GM21717 (cell line): Measurements from ENCODE around the gene DLAT.
"Not testable (repeated sequence)": the region's sequence is repeated elsewhere in the genome, so short reads cannot be mapped to it uniquely, and the experiment has no call there.

Source experiments
- ATAC-seq: cut with Tn5 transposase; IDR thresholded peaks from one replicate; pipeline ENCODE4 v1.9.1; 2021; ENCODE audit warnings: mild to moderate bottlenecking, moderate library complexity; ENCODE audit not compliant: unreplicated experiment

The DLAT gene

DNA sequence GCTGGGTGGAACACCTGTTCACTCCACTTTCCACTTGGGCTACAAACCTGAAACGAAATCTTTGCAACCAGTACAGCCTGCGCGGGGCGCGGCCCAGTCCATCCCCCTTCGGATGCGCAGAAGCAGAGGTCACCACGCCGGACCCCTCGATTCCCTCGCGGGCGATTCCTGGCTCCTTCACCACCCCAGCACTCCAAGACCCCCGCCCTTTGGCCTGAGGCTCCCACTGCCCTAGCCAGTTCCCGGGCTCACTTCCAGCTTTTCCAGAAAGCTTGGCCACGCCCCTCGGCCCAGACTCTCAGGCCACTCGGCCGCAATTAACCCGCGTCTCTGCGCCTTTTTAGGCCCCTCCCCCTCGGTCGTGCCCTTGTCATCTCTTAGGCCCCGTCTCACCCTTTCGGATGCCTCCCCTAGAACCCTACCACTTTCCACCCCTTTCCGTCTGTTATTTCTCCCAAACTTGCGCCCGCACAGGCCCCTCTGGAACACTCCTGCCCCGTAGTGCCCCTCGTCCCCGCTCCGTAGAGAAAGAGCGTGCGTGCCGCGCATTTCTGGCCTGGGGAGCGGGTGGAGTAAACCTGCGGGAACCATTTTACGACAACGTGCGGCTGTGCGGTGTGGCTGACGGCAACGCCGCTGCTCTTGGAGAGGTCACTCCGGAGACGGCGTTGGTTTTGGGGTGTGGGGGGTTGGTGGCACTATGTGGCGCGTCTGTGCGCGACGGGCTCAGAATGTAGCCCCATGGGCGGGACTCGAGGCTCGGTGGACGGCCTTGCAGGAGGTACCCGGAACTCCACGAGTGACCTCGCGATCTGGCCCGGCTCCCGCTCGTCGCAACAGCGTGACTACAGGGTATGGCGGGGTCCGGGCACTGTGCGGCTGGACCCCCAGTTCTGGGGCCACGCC lies at the start of gene DLAT:
DLAT (plus strand) TSS at position 636 of the 906 bp plus-strand sequence; CDS start at position 701, 65 bp downstream.
- peak; percentile 78 for ATAC-seq

DNA sequence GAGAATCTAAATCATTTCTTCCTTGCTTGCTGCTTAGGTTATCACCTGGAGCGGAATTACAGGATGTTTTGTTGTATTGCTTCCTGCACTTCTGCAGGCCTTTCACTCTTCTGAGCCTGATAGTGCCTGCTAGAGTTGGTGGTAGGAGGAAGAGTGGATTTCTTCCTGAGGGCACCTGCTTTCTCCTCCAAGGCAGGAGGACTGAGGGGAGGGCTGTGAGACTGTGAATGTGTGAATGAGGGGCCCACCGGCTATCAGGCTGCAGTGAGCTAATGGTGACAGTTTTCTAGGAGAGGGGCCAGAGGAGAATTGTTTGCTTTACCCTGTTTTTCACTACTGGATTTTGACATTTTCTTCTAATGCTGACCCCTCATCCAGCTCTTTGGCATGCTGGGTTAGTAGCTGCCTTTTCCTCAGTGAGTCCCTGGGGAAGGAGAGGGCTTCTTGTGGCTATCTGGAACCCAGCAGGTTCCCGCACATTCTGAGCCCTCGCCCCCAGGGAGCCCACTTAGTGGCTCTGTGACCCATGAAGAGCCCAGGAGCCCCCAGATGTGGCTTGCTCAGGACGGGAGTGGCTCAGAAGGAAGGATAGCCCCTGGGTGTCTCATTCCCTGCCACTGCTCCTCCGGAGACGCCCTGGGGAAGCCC lies 49.0 kb upstream of the DLAT start:
- ATAC-seq, result no peak

DNA sequence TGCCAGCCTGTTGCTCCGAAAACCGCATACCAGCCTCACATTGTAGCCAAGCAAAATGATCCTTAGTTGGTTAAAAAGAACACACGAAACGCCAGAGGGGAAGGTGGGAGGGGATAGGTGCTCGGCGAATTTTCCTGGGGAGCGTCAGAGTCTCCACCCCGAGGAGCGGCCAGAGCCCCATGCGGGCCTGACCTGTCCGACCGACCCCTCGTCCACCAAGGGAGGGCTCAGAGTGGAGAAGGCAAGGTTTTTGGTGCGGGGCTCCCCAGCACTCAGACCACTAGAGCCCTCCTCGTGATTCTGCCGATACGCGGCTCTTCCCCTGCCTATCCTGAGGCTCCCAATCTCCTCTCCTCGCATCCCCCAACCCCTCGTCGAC lies 48.5 kb upstream of the DLAT start:
- no peak for ATAC-seq

DNA sequence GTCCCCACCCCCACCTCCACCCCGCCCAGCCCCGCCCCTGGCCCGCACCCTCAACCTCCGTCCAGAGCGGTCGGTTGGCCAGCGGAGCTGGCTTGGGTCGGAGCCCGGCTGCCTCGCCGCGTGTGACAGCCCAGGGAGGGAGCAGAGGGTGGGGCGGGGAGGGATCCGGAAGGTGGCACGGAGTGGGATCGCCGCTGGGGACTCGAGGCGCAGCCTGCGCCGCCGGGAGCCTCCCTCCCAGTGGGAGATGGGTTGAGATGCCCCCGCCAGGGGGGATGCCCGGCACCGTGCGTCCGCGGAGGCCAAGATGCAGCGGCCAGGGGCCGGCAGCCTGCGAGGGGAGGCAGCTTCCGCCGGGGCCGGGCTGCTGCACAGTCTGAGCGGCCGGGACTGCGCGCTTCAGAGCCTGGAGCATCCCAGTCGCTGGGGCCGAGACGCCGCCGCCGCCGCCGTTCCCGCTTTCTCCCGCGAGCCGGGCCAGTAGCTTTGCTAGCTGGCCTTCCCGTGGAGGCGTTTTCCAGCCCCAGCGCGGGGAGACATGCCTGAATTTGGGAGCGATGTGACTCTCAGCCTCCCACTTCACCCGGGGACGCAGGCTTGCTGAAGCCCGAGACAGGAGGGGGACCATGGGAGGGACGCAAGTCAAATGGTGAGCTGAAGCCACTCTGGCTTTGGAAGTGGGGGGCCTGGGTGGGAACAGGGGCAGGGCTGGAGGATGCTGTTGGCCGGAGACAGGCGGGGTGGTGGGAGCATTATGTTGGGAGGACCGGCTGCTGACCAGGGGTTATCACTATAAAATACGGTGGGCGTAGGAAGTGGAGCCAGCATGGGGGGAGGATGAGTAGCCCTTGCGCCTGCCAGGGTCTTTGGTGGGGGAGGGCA lies 47.8 kb upstream of the DLAT start:
- no peak for ATAC-seq

DNA sequence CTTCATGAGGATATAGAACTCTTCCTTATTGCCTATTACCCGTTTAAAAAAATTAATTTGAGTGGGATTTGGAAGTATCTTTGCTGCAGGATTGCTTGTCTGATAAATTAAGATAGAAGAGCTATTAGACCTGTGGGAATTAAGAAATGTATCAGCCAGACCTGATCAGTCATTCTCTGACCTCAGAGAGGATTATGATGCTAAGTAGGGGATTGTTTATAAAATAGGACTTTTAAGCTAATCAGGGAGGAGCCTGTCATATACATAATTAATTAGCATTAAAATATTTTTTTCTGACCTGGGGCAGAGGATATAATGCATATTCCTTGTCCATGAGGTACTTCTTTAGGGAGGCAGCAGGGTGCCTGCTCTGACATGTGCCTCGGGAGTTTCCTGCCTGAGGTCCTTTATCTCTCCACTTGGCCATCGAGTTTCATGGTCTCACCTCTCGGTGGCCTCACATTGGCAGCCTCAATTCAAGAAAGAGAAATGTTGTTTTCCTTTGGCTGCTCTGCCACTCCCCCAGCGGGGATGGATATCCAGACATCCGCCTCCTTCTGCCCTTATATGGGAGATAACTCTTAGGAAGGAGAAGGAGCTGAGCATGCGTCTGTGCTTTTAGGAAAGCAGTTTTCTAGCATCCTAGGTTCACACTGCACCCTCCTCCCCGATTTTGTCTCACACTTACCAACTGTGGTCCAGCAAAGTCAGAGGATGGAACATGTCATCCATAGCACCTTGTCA lies 47.0 kb upstream of the DLAT start:
- ATAC-seq, result no peak

DNA sequence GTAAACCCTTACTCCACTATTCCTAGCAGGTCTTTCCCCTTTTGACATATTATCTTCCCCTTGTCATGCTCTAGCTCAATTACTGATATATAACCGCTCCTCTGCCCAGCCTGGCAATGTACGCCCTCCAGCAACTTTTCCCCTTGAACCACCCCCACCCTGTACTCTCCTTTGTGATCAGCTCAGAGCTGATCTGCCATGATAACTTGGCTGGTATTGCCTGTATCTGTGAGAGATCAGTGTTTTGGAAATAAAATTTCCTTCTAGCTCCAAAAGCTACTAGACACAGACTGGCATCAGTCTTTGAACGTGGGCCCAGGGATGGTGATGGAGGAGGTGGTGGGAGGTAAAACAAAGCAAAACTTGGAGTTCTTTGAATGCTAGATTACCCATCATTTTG lies 45.1 kb upstream of the DLAT start:
- ATAC-seq, result no peak

DNA sequence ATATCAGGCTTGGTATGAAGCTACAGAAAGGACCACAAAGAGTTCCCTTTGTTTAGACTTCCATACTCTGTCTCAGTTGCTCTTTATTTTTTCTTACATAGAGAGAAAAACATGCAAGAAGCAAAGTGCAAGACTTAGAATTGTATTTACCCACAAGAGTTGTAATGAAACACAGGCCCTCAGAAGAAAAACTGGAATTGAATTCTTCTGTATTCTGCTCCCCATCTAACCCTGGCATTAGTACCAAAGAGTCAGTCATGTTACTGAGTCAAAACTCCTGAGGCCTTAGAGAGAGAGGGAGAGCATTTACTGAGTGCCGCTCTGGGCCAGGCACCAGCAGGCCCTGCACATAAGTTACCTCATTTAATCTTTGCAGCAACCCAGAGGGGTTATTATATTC lies 43.9 kb upstream of the DLAT start:
- ATAC-seq, result no peak

DNA sequence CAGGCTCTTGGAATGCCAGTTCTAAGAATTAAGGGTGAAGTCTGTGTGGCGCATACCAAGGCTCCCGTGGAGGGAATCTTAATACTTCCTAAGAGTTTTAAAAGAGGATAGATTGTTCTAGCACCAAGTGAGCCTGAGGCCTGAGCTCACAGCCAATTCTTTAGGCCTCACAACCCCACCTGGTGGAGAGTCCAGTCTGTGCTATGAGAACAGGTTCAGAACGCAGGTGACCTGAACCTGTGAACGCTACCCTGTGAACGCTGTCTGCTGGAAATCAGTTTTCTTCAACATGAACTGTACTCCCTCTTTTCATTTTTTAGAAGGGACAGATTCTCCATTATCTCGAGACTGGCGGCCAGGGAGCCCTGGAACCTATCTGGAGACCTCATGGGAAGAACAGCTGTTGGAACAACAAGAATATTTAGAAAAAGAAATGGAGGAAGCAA lies 43.2 kb upstream of the DLAT start:
- no peak for ATAC-seq

DNA sequence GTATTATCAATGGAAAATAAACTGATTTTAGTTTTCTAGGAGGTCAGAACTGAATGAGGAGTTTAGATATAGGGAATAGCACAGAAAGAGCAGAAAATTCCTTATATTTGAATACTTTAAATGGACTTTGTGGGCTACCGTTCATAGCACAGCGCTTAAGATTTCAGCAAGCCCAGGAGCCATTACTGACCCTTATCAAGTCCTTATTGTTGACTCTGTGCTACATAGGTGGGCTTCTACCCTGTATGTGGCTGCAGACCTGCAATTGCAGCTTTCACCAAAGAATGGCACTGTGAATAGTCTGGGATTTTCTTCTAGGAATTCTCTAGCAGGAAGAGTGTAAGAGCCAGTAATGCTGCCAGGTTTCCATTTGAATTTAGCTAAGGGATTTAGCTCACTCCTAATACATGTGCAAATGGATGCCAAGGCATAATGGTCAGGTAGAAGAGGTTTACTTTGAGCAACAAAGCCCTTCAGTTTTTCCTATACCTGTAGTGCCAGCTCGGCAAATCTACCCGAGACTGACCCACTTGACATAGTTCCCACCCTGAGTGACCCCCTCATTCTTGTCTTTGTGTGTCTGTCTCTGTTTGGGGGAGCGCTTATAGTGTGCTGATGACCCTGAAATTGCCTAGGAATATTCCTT lies 42.5 kb upstream of the DLAT start:
- no peak for ATAC-seq

DNA sequence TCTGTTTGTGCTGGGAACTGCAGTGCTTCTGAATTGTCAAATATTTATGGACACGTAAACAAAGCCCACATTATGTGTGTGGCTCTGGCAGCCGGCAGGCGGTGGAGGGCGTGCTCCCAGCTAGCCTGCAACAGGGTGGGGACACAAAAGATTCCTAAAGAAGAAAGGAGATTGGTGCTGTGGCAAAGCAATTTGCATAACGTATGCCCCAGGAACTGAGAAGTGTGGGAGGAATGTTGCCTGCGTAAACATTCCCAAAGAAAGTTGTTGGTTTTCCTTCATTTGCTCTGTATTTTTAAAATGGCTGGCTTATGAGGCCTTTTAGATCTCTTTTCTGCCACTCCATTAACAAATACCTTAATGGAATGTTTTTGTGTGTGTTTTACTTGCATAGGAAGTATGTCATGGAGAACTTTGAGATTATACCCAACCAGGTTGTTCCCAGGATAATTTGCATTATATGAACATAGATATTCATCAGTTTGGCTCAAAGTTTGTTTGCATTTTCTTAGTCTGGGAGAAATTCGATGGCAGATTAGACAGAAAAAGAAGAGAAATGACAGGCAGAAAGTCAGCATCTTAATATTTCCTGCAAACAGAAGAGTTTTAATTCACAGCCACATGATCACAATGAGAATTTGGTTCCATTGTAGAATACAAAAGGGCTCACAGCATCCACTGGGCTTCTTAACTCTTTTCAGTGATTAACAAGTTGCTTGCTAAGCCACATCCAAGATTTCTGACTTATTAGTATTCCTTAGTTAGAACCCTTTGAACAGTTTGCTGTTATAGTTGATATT lies 41.8 kb upstream of the DLAT start:
- no peak for ATAC-seq

DNA sequence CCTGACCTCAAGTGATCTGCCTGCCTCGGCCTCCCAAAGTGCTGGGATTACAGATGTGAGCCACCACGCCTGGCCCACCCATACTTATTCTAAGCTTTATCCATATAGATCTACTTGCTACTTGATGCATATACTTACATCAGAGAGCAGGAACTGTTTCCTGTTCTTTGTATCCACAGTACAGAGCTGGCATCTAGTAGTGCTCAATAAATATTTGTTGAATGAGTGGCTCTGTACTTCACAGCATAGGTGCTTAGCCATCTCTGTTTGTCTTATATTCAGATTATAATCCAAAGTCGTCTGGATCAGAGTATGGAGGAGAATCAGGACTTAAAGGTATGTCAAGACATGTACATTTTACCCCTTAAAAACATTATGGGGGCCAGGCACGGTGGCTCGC lies 38.6 kb upstream of the DLAT start:
- no peak for ATAC-seq

DNA sequence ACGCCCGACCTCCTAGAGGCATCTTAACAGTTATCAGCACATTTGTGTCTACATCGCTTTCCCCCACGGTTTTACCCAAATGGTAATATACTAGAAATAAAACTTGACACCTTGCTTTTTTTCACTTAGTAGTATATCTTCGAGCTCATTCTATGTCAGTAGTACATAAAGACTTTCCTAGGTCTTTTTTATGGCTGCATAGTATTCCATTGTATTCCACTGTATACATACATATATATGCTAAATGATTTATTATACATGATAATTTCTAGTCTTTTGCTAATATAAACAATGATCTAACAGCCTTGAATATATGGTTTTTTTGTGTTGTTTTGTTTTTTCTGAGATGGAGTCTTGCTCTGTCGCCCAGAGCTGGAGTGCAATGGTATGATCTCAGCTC lies 34.8 kb upstream of the DLAT start:
- no peak for ATAC-seq

DNA sequence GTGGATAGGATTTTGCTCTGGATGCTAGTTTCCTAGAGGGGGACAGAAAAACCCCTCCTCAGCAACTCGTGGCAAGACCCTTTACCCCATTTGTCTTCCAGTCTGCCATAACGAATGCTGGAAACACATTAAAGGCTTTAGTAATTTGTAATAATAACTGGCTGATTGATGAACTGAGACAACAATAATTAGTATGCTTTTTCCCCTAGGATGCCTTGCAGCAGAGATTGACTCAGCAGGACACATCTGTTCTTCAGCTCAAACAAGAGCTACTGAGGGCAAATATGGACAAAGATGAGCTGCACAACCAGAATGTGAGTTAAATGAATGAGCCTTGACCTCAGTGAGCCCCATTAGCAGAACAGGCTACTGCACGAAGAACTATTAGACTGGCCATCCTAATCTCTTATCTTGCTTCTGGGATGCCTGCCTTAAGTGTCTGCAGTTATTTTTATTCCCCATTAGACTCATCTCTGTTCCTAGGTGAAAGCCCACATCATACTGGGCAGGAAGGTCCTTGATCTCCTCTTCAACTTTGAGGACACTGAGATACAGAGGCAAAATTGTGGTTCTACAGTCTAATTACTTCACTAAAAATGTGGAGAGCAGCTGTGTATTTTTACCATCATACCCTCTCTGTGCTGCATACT lies 32.9 kb upstream of the DLAT start:
- no peak for ATAC-seq

DNA sequence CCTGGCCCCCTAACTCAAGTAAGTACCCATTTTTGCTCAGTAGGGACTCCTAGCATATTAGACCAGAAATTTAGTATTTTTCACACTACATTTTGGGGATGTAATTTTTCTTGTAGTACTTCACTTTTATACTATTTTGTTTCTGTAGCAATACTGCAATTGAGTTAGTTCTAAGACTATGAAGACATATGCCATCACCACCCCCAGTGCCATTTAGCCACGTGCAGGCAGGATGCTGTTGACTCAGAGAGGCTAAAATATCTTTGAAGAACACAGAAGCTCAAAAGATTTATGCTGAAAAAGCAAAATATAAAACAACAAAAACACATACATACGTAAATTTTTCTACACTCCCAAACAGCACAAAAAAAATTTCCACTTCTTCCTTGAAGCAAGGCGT lies 29.1 kb upstream of the DLAT start:
- ATAC-seq, result no peak

DNA sequence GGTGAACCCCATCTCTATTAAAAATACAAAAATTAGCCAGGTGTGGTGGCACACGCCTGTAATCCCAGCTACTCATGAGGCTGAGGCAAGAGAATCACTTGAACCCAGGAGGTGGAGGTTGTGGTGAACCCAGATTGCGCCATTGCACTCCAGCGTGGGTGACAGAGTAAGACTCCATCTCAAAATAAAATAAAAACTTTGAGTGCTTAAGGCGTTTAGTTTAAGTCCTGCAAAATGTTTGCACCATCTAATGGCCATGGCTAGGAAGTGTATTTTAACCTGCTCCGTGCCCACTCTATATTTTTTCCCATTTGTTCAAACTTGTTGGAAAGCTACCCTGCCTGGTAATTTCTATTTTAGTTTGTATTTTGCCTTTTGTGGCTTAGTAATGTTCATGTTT lies 28.5 kb upstream of the DLAT start:
- not testable (repeated sequence) for ATAC-seq

DNA sequence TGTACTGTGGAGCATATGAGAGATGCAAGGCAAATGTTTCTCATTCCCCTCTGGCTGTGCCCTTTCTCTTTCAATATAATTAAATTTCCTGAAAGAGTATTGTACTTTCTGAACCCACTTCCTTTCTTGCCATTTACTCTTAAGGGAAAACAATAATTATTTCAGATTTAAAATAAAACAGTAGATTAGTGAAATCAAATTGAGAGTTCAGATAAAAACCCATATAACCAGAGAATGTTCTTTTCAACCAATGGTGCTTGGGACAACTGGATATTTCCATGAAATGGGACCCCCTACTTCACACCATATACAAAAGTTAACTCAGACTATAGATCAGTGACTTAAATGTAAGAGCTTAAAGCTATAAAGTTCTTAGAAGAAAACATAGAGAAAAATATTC lies 26.1 kb upstream of the DLAT start:
- no peak for ATAC-seq

DNA sequence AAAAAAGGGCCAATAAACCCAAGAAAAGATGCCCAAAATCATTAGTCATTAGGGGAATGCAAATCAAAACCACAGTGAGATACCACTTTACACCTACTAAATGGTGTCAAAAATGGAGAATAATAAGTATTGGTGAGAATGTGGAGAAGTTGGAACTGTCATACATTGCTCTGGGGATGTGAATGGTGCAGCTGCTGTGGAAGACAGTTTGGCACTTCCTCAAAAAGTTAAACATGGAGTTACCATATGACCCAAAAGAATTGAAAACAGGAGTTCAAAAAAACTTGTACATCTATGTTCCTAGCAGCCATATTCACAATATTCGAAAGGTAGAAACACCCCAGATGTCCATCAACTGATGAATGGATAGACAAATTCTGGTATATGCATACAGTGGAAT lies 24.5 kb upstream of the DLAT start:
- ATAC-seq, result no peak

DNA sequence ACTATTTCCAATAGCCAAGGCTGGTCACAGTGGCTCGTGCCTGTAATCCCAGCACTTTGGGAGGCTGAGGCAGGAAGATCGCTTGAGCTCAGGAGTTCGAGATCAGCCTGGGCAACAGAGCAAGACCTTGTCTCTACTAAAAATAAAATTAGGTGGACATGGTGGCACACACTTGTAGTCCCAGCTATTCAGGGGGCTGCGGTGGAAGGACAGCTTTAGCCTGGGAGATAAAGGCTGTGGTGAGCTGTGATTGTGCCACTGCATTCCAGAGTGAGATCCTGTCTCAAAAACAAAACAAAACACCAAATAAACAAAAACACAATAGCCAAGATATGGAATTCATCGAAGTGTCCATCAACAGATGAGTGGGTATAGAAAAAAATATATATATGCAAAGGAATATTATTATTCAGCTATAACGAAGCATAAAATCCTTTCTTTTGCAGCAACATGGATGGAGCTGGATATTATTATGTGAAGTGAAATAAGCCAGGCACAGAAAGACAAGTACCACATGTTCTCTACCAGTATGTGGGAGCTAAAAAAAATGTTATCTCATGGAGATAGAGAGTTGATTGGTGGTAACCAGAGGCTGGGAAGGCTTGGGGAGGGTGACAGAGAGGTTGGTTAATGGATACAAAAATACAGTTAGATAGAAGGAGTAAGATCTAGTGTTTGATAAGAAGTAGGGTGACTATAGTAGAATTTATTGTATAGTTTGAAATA lies 22.6 kb upstream of the DLAT start:
- no peak for ATAC-seq
